SH-SY5Y (cell line): ENCODE data around the gene SMG9.

Experiments
- GATA2 ChIP-seq: IDR thresholded peaks from 2 replicates; pipeline ENCODE4 v1.6.1; 2011; ENCODE audit warnings: mild to moderate bottlenecking, low read depth, low read length
- GATA3 ChIP-seq: IDR thresholded peaks from 2 replicates; pipeline ENCODE4 v1.6.1; 2011; ENCODE audit warnings: low read depth, mild to moderate bottlenecking, low read length, moderate library complexity

SMG9 gene

GRCh38 chr19:43682824-43683661 lies 71.7 kb downstream of the SMG9 start:
- no peak for TF ChIP-seq GATA2
- no peak for TF ChIP-seq GATA3

- TF ChIP-seq GATA3 (no peak), GATA2 (no peak)
These were observed 72.9 kb downstream of the SMG9 start for GRCh38 chr19:43681821-43682220.

GRCh38 chr19:43678512-43679261 lies 76.1 kb downstream of the SMG9 start:
- TF ChIP-seq GATA2 (no peak), GATA3 (no peak)
